Peyer's patch (tissue), 4 donors: ENCODE measurements around the gene IRAK1BP1. TPM values are rescaled to one million over a fixed set of nuclear protein-coding genes. Genes with fewer than 3 reads are reported as not detected.

ENCODE experiments used
- DNase-seq, 3 donors: peaks; one replicate each; pipeline ENCODE4 v3.0.0-alpha.2; 2017 to 2019
- H3K27ac ChIP-seq, 4 donors: fragments of 200-600 bp; sonication (generic); one replicate each; pipeline ENCODE4 v1.5.1; 2016 to 2019
- H3K27me3 ChIP-seq, 2 donors: fragments of 200-600 bp; sonication (generic); one replicate each; pipeline ENCODE4 v1.5.1; 2019
- H3K36me3 ChIP-seq, 3 donors: fragments of 200-600 bp; sonication (generic); one replicate each; pipeline ENCODE4 v1.5.1; 2016 to 2019
- H3K4me1 ChIP-seq, 4 donors: fragments of 200-600 bp; sonication (generic); one replicate each; pipeline ENCODE4 v1.5.1; 2016 to 2019
- H3K4me3 ChIP-seq, 4 donors: fragments of 200-600 bp; sonication (generic); 1 replicate in 3 of 4; 2 replicates in 1 of 4; pipeline ENCODE4 v1.5.1; 2016 to 2019; ENCODE audit warnings: mild to moderate bottlenecking in 1 of 4
- H3K9me3 ChIP-seq, 4 donors: fragments of 200-600 bp; sonication (generic); one replicate each; pipeline ENCODE4 v1.5.1; 2016 to 2019; ENCODE audit warnings: mild to moderate bottlenecking in 1 of 4
- CTCF ChIP-seq, 6 experiments: fragments of 450-650 bp in 4 of 6; fragments of 200-600 bp in 2 of 6; sonication (generic) in 1 of 6; IDR thresholded peaks; one replicate each; pipeline ENCODE4 v1.5.1; 2017 to 2019; ENCODE audit warnings: antibody characterized with exemption in 6 of 6, mild to moderate bottlenecking in 3 of 6, moderate library complexity in 1 of 6
- POLR2A ChIP-seq, 2 donors: fragments of 450-650 bp; IDR thresholded peaks; one replicate each; pipeline ENCODE4 v1.5.1; 2017; ENCODE audit warnings: antibody characterized with exemption in 2 of 2, mild to moderate bottlenecking in 2 of 2, moderate library complexity in 2 of 2
- total RNA-seq, 4 donors: library from RNA; depleted of rRNA; stranded (reverse); fragments of >200 nt; gene quantifications; one replicate each; pipeline ENCODE4 v1.1.0, GENCODE V29; 2016

The IRAK1BP1 gene
- total RNA-seq, 4 donors from 2014 or later = 1.4 to 3.6 (median 2.6) TPM

DNA sequence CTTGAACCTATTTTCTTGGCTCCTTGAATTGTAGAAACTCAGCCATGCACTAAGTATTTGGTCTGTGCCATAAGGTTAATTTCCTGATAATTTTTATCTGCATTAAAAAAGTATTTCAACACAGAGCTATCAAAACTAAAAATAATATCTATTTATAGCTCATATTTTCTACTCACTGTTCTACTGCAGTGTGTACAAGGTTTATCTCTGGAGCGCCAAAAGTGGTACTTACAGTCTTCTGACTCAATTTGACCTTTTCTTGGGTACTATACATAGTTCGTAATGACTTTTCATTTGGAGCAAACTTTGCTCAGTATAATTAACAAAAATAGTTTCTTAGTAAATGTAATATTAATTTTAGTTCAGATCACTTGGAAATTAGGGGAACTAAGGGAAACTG lies 69.2 kb downstream of the IRAK1BP1 start:
- no peak for DNase-seq
- Histone ChIP-seq H3K27ac (no peak overlapping the region), H3K36me3 (peaks cover 0 to 22% (median 0%) of the 10 kb centered on the region in 3 donors), H3K4me3 (no peak overlapping the region), H3K27me3 (no peaks in the 10 kb centered on the region), H3K4me1 (no peaks in the 10 kb centered on the region), H3K9me3 (no peaks in the 10 kb centered on the region)
- no peak for TF ChIP-seq POLR2A (IDR thresholded peaks at IDR 0.05)
- TF ChIP-seq CTCF (IDR thresholded peaks at IDR 0.05) = no peak

GRCh38 chr6:78942446-78942845 lies 75.1 kb downstream of the IRAK1BP1 start:
- peaks cover 0 to 78% (median 5%) of the 10 kb centered on the region in 3 donors for H3K36me3 ChIP-seq
- TF ChIP-seq CTCF (IDR thresholded peaks at IDR 0.05) (no peak), POLR2A (IDR thresholded peaks at IDR 0.05) (no peak)

GRCh38 chr6:78947529-78947928 lies 80.2 kb downstream of the IRAK1BP1 start:
- H3K27ac ChIP-seq = no peak overlapping the region
- DNase-seq = no peak
- H3K4me1 ChIP-seq = no peaks in the 10 kb centered on the region
- no peak overlapping the region for H3K4me3 ChIP-seq
- H3K27me3 ChIP-seq = no peaks in the 10 kb centered on the region
- H3K9me3 ChIP-seq = peaks cover 0 to 13% (median 0%) of the 10 kb centered on the region in 4 donors
- TF ChIP-seq CTCF (IDR thresholded peaks at IDR 0.05) (no peak), POLR2A (IDR thresholded peaks at IDR 0.05) (no peak)
- H3K36me3 ChIP-seq = peaks cover 5 to 97% (median 5%) of the 10 kb centered on the region in 3 donors

More at GRCh38 chr6:78942446-78942845, 75.1 kb downstream of the IRAK1BP1 start:
- H3K27me3 ChIP-seq = no peaks in the 10 kb centered on the region
- no peak for DNase-seq
- no peaks in the 10 kb centered on the region for H3K4me1 ChIP-seq
- no peaks in the 10 kb centered on the region for H3K9me3 ChIP-seq
- no peak overlapping the region for H3K4me3 ChIP-seq
- no peak overlapping the region for H3K27ac ChIP-seq

- DNase-seq = no peak
- Histone ChIP-seq H3K27me3 (no peaks in the 10 kb centered on the region), H3K4me3 (no peak overlapping the region), H3K9me3 (peaks cover 0 to 13% (median 0%) of the 10 kb centered on the region in 4 donors), H3K36me3 (peaks cover 5 to 98% (median 5%) of the 10 kb centered on the region in 3 donors), H3K27ac (no peak overlapping the region), H3K4me1 (no peaks in the 10 kb centered on the region)
- TF ChIP-seq POLR2A (IDR thresholded peaks at IDR 0.05) = no peak
- no peak for TF ChIP-seq CTCF (IDR thresholded peaks at IDR 0.05)
These were observed 80.6 kb downstream of the IRAK1BP1 start for GRCh38 chr6:78947962-78948361.

GRCh38 chr6:78948785-78949184 lies 81.4 kb downstream of the IRAK1BP1 start:
- Histone ChIP-seq H3K4me1 (no peaks in the 10 kb centered on the region), H3K27ac (no peak overlapping the region), H3K27me3 (no peaks in the 10 kb centered on the region), H3K4me3 (no peak overlapping the region), H3K36me3 (peaks cover 5 to 99% (median 5%) of the 10 kb centered on the region in 3 donors), H3K9me3 (peaks cover 0 to 13% (median 0%) of the 10 kb centered on the region in 4 donors)
- DNase-seq = no peak
- TF ChIP-seq CTCF (IDR thresholded peaks at IDR 0.05) (no peak), POLR2A (IDR thresholded peaks at IDR 0.05) (no peak)

GRCh38 chr6:78952362-78952761 lies 85.0 kb downstream of the IRAK1BP1 start:
- H3K9me3 ChIP-seq = peaks cover 0 to 13% (median 0%) of the 10 kb centered on the region in 4 donors
- H3K27ac ChIP-seq = no peak overlapping the region
- no peak for TF ChIP-seq CTCF (IDR thresholded peaks at IDR 0.05)
- TF ChIP-seq POLR2A (IDR thresholded peaks at IDR 0.05) = no peak
- H3K36me3 ChIP-seq = peaks cover 0 to 84% (median 5%) of the 10 kb centered on the region in 3 donors
- no peak overlapping the region for H3K4me3 ChIP-seq
- DNase-seq = no peak
- H3K4me1 ChIP-seq = no peaks in the 10 kb centered on the region
- H3K27me3 ChIP-seq = no peaks in the 10 kb centered on the region
